ENCODE results near the gene DNAJC16.
A peak's percentile ranks its signal among the peaks of the same experiment; 100 is the strongest.
"Not testable (repeated sequence)": the region's sequence is repeated elsewhere in the genome, so short reads cannot be mapped to it uniquely, and the experiment has no call there.

Gene DNAJC16

DNA sequence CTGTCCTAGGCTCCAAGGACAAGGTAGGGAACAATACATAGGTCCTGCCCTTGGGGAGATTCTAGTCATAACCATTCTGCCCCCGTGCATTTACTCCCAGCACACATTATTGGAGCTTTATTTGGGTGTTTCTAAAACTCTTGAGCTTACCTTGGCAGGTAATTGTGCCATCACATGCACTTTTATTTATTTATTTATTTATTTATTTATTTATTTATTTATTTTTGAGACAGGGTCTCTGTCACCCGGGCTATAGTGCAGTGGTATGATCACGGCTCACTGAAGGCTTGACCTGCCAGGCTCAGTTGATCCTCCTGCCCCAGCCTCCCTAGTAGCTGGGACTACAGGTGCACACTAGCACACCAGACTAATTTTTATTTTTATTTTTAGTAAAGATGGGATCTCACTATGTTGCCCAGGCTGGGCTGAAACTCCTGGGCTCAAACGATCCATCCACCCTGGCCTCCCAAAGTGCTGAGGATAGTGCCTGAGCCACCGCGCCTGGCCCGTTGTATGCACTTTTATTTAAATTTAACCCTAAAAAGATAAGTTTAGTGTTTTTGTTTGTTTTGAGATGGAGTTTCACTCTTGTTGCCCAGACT is 49.0 kb downstream of the DNAJC16 start:
- H3K4me3 ChIP-seq (ENCODE audit: low read length): no peak overlapping the region
- TF ChIP-seq ZNF274 (IDR thresholded peaks at IDR 0.05; ENCODE audit: low read depth, low read length): no peak

DNA sequence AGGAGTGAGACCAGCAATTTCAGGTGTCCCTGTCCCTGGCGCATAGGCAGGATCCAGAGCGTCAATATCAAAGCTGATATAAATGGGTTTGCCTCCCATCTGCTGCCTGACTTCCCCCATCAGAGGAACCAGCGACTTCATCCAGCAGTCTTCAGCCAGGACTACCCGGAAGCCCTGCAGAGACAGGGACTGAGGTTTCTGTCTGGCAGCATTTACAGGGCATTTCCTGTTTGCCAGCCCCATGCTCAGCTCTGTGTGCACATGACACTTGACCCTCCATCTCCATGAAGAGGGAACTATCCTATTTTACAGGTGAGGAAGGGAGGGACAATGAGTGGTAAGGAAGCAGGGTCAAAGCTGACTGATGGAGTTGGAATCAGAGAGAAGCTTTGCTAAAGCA is 51.0 kb downstream of the DNAJC16 start:
- TF ChIP-seq ZNF274 (IDR thresholded peaks at IDR 0.05; ENCODE audit: low read depth, low read length): no peak
- H3K4me3 ChIP-seq (ENCODE audit: low read length): no peak overlapping the region

DNA sequence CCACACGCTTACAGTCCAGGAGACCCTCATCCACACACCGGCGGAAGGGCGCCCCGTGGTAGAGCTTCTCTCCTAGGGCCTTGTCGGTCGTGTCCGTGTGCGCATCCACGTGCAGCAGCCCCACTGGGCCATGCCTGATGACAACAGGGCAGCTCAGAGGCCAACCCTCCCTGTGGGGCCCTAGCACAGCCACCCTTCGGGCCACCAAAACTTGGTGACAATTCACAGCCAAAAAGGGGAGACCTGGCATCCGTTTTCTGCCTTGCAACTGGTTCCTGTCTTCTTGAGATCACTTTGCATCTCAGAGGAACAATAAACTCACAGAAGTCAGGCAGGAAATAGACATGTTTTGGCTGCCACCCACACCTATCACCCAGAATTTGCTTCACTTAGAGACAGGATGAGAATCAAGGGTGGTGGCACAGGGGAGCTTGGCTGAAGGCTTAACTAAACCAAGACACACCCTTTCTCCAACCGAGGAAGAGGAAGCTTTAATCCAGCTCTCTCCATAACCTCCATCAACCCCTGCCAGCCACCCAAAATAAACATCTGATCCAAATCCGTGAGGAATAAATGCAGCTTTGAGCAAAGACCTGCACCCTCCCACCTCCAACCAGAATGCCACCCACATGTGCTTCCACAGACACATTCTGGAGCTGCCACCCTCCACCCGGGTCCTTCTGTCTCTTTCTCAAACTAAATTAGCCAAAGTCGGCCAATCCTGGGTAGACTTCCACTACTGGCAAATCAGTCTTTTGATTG is 52.5 kb downstream of the DNAJC16 start:
- no peak overlapping the region; the same call in 1 of the 2 replicates for H3K4me3 ChIP-seq (ENCODE audit: low read length)
- TF ChIP-seq ZNF274 (IDR thresholded peaks at IDR 0.05; ENCODE audit: low read depth, low read length): no peak

DNA sequence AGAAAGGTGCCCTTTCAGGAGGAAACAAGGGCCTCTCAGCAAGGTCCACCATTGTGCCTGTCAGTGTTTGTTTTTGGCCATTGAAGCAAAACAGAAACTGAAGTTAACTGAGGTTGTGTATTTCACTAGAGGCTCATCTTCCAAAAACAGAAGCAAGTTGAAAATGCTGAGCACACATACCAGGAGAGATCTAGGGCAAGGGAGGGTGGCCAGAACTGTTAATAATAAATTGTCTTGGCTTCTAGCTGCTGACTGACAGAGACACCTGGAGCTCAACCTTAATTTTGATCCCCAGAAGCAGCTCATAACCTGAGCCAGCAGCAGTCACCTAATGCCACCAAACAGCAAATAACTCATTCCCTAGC is 53.0 kb downstream of the DNAJC16 start:
- no peak for TF ChIP-seq ZNF274 (IDR thresholded peaks at IDR 0.05; ENCODE audit: low read depth, low read length)
- H3K4me3 ChIP-seq (ENCODE audit: low read length): no peak overlapping the region; the same call in 1 of the 2 replicates

DNA sequence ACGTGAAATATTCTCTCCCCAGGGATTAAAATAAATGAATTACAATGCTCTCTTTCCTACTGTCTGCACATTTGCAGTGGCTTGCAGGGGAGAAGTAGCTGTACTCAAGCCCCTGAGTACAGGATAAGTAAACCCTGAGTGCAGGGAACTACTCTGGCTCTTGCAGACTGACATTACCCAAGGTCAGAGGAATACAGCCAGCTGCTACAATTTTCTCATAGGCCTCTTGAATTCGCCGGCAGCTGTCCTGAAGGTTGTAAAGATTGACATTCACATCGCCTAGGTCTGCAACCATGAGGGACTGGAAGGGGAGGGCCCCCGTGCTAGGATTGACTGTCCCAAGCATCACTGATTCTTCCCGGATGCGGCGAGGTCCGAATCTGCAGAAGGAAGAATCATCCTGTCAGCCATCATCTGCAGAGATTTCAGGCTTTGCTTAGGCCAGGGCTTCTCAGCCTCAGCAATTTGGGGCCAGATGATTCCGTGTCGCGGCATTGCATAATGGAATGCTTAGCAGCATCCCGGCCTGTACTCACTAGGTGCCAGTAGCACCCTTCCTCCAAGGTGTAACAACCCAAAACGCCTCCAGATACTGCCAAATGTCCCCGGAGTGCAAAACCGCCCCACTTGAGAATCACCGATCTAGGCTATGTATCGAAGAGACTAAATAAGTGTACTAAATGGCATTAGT is 56.5 kb downstream of the DNAJC16 start:
- no peak overlapping the region for H3K4me3 ChIP-seq (ENCODE audit: low read length)
- no peak for TF ChIP-seq ZNF274 (IDR thresholded peaks at IDR 0.05; ENCODE audit: low read depth, low read length)

DNA sequence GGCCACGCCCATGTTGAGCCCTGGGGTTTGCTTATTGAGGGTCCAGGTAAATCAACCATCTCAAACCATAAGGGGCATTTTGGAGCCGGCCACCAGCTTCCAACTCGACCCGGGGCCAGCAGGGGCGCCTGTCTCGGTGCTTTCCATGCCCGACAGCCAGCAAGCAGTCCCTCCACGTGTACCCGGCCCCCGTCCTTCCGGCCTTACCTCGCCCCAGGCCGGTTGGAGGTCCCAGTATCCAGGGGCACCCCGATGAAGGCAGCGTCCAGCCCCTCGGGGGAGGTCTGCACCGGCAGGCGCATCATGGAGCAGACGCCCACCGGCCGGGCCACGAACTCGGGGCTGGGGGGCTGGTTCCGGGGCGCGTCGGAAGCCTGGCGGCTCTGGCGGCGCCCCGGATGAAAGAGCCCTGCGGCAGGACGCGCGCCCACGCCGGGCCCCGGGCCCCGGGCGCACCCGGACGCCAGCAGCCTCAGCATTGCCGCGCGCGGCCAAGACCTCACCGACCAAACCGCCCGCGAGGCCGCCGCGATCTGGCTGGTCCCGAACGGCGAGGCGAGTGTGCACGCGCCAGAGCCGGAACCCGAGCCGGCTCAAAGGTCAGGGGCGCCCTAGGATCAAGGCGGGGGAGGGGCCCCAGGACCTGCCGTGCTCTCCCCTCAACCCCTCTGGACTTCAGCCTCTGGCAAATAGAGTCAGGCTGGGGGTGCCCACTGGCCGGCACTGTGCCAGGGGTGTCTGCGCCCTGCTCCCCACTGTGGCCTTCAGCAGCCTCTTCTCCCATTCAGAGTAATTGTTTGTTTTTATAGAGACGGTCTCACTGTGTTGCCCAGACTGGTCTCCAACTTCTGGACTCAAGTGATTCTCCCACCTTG is 58.1 kb downstream of the DNAJC16 start, which contains the start of gene AGMAT:
AGMAT (minus strand) TSS at position 563 of the 875 bp plus-strand sequence; CDS start at position 479, 84 bp downstream.
- TF ChIP-seq ZNF274 (IDR thresholded peaks at IDR 0.05; ENCODE audit: low read depth, low read length): no peak
- H3K4me3 ChIP-seq (ENCODE audit: low read length): peak within 1 kb of the TSS; percentile 59; the same call in 1 of the 2 replicates

DNA sequence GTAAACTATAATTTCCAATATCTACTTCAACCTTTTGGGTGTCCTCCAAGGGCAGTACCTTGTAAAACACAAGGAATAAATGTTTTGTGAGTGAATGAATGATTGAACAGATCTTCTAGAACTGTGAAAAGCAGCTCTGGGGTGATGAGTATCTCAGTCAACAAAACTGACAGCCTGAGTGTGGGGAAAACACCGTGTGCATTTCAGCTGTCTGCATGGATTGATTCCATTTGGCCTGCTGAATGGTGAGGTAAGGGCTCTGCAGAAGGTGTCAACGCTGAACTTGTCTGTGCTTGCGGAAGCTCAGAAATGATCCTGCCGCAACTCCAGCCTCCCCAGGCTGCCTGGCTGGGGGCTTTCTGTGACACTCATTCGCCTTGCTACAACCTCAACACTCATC is 65.6 kb downstream of the DNAJC16 start:
- no peak overlapping the region for H3K4me3 ChIP-seq (ENCODE audit: low read length)
- no peak for TF ChIP-seq ZNF274 (IDR thresholded peaks at IDR 0.05; ENCODE audit: low read depth, low read length)

DNA sequence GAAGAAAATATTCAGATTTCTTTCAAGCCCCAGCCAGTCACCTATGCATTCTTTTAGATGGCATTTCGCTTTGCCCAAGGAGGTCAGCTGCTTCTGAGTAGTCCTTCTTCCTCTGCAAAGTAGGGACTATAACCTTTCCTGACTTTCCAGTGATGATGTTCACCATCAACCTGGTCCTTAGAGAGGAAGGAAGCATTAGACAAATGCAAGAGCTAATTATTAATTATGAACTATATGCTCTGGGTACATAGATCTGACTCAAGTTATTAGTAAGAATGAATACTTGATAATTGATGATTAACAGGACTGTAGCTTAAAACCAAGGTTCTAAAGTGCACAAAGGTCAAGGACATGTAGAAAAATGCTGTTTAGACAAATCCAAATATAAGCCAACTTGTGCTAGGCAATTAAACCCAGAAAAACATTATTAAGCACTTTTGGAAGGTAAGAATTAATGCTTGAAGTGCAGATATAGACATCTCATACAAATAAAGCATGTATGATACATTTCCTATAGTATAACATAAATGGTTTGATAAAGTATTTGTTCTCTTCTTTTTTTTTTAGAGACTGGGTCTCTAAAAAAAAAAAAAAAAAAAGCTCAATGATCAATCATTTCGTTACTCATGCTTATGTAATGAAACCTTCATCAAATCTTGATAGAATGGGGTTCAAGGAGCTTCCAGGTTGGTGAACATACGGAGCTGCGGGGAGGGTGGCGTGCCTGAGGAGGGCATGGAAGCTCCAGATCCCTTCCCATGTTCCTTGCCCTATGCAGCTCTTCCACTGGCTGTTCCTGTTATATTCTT is 69.4 kb downstream of the DNAJC16 start:
- no peak for TF ChIP-seq ZNF274 (IDR thresholded peaks at IDR 0.05; ENCODE audit: low read depth, low read length)
- H3K4me3 ChIP-seq (ENCODE audit: low read length): no peak overlapping the region

DNA sequence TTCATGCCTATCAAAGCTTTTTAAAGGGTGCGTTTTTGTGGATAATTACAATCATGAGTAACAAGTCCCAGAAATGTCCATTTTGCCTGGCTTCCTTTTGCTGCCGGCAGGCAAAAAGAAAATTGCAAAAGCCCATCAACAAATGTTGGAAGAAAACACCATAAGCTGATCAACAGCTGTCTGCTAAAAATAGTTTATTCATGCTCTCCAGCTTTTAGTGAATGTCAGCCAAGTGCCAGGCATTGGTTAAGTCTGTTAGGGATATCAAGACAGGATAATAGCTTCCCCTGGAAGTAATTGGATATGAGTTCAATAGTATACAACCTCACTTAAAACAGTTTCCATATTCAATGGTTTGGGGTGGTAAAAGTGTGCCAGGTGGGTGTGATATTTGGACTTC is 71.8 kb downstream of the DNAJC16 start:
- H3K4me3 ChIP-seq (ENCODE audit: low read length): no peak overlapping the region
- no peak for TF ChIP-seq ZNF274 (IDR thresholded peaks at IDR 0.05; ENCODE audit: low read depth, low read length)

DNA sequence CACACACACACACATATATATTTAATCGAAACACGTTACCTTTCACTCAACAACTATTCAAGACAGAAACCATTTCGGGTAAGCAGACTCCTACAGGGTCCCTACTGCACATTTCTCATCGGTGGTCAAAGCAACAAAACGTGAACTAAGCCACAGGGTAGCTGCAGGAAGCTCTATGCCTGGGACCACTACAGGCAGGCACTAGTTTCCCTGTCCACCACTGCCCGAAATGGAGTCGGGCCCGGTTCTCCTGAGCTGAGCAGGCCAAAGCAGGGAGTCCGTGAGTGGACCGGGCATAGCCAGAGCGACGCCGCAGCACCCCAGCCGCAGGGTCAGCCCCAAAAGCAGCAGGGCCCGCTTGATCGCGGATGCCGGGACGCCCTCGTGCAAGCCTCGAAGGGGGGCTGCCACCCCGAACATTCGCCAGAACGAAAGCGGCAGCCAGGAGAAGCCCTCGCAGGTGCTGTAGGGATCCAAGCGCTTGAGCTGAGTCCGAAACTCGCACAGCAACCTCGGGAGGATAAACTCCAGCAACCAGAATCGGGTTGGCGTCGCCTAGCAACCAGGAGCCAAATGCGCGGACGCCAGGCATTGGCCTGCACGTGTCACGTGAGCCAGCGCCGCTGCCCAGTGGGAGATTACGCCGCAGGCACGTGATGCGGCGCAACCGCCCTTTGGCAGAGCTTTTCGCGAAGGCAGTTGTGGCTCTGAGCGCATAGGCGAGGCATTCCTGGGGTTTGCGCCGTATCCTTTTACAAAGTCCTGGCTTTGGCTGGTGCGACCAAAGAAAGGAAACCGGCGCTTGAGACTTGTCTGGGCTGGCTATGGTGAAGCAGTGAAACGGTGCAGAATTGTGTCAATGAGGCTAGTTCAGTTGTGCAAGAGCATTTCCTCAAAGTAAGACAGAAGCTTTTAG is 76.7 kb downstream of the DNAJC16 start:
- TF ChIP-seq ZNF274 (IDR thresholded peaks at IDR 0.05; ENCODE audit: low read depth, low read length): no peak
- H3K4me3 ChIP-seq (ENCODE audit: low read length): peak overlapping the region; percentile 49

DNA sequence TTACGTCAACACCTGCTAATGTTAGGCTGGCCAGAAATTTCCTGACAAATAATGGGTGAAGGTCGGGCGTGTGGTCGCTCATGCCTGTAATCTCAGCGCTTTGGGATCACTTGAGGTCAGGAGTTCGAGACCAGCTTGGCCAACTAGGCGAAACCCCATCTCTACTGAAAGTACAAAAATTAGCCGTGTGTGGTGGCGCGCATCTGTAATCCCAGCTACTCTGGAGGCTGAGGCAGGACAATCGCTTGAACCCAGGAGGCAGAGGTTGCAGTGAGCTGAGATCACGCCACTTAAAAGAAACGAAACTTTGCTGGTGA is 77.3 kb downstream of the DNAJC16 start:
- peak overlapping the region; percentile 49; the same call in 1 of the 2 replicates for H3K4me3 ChIP-seq (ENCODE audit: low read length)

DNA sequence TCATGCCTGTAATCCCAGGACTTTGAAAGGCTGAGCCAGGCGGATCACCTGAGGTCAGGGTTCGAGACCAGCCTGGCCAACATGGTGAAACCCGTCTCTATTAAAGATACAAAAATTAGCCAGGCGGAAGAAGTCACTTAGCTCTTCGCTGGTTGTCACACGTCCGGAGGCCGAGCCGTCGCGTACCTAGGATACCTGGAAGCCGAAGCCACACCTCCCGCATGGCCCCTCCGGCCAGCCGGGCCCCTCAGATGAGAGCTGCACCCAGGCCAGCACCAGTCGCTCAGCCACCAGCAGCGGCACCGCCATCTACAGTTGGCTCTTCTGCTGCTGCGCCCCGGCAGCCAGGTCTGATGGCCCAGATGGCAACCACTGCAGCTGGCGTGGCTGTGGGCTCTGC is 77.8 kb downstream of the DNAJC16 start:
- H3K4me3 ChIP-seq (ENCODE audit: low read length): not testable (repeated sequence)

Data from GM08714 (cell line).